ENCODE measurements around the gene GUCY2D.

The GUCY2D gene

GRCh38 chr17:7977039-7977438 is 25.4 kb upstream of the GUCY2D start:
- Mint-ChIP-seq H3K27me3 (ENCODE audit: low read depth, poor library complexity) (peaks cover 50% of the 10 kb centered on the region), H3K27ac (no peak overlapping the region), H3K9me3 (peaks cover 26% of the 10 kb centered on the region), H3K4me3 (no peak overlapping the region), H3K4me1 (no peaks in the 10 kb centered on the region), H3K36me3 (ENCODE audit: low read depth) (peaks cover 5% of the 10 kb centered on the region)
- no peak for TF ChIP-seq CTCF (IDR thresholded peaks at IDR 0.05)
- DNase-seq = no peak

- Mint-ChIP-seq H3K4me3 (no peak overlapping the region), H3K9me3 (peaks cover 26% of the 10 kb centered on the region), H3K27ac (no peak overlapping the region), H3K4me1 (no peaks in the 10 kb centered on the region), H3K27me3 (ENCODE audit: low read depth, poor library complexity) (peaks cover 55% of the 10 kb centered on the region), H3K36me3 (ENCODE audit: low read depth) (peaks cover 5% of the 10 kb centered on the region)
- DNase-seq = no peak
- no peak for TF ChIP-seq CTCF (IDR thresholded peaks at IDR 0.05)
Measured at GRCh38 chr17:7977805-7978204, 24.6 kb upstream of the GUCY2D start.

- Mint-ChIP-seq H3K4me3 (no peak overlapping the region), H3K27me3 (ENCODE audit: low read depth, poor library complexity) (peaks cover 67% of the 10 kb centered on the region), H3K9me3 (peaks cover 2% of the 10 kb centered on the region), H3K27ac (no peak overlapping the region), H3K36me3 (ENCODE audit: low read depth) (no peaks in the 10 kb centered on the region), H3K4me1 (peaks cover 1% of the 10 kb centered on the region)
- no peak for DNase-seq
- TF ChIP-seq CTCF (IDR thresholded peaks at IDR 0.05) = no peak
Measured at GRCh38 chr17:7982173-7982572, 20.2 kb upstream of the GUCY2D start.

DNA sequence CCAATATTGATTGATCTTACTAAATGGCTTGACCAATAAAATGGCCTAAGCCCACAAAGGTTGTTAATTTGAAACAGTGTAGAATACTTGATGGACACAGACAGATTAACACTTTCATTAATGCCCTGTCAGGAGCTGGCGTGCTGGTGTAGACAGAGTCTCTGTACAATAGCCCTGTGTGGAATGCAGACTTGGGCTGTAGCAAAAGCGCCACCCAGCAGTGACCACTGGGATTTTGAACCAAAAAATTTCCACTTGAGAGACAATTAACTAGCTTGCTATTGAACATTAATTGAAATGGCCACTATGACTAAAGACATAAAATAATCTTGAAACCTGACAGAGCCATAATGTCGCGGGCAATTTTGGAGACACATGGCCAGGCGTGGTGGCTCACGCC is 19.7 kb upstream of the GUCY2D start:
- Mint-ChIP-seq H3K9me3 (no peaks in the 10 kb centered on the region), H3K4me3 (no peak overlapping the region), H3K4me1 (peaks cover 6% of the 10 kb centered on the region), H3K27ac (no peak overlapping the region), H3K27me3 (ENCODE audit: low read depth, poor library complexity) (peaks cover 68% of the 10 kb centered on the region), H3K36me3 (ENCODE audit: low read depth) (no peaks in the 10 kb centered on the region)
- no peak for DNase-seq
- TF ChIP-seq CTCF (IDR thresholded peaks at IDR 0.05) = no peak

DNA sequence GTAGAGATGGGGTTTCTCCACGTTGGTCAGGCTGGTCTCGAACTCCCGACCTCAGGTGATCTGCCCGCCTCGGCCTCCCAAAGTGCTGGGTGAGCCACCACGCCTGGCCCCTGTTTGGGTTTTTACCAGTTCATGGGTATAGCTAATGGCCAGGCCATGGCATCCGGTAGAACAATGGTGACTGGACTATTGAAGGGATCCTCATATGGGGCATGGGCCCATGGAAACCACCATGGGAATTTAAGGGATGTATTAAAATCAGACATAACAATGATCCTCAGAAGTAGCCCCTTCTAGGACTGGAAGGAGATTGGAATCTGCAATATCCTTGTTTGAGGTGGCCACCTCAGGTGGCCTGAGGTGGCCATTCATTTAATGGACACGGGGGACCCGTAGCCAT is 17.5 kb upstream of the GUCY2D start:
- Mint-ChIP-seq H3K4me1 (peaks cover 17% of the 10 kb centered on the region), H3K4me3 (no peak overlapping the region), H3K27ac (no peak overlapping the region), H3K36me3 (ENCODE audit: low read depth) (no peaks in the 10 kb centered on the region), H3K27me3 (ENCODE audit: low read depth, poor library complexity) (peaks cover 60% of the 10 kb centered on the region), H3K9me3 (no peaks in the 10 kb centered on the region)
- no peak for TF ChIP-seq CTCF (IDR thresholded peaks at IDR 0.05)
- no peak for DNase-seq

GRCh38 chr17:7987112-7987893 is 15.1 kb upstream of the GUCY2D start:
- no peak for DNase-seq
- Mint-ChIP-seq H3K9me3 (peaks cover 10% of the 10 kb centered on the region), H3K4me1 (peaks cover 17% of the 10 kb centered on the region), H3K36me3 (ENCODE audit: low read depth) (no peaks in the 10 kb centered on the region), H3K27ac (no peak overlapping the region), H3K27me3 (ENCODE audit: low read depth, poor library complexity) (peaks cover 47% of the 10 kb centered on the region), H3K4me3 (no peak overlapping the region)
- no peak for TF ChIP-seq CTCF (IDR thresholded peaks at IDR 0.05)

Data from nephron progenitor cell (in vitro differentiated cells).